ENCODE data around the gene NCOA1.
"Not testable (repeated sequence)": the region's sequence is repeated elsewhere in the genome, so short reads cannot be mapped to it uniquely, and the experiment has no call there.

NCOA1 gene

GRCh38 chr2:24643051-24643450 lies 152.0 kb downstream of the NCOA1 start:
- no peak for DNase-seq

GRCh38 chr2:24644032-24644431 lies 153.0 kb downstream of the NCOA1 start:
- DNase-seq, result no peak

GRCh38 chr2:24650997-24651642 lies 160.1 kb downstream of the NCOA1 start:
- no peak for DNase-seq

GRCh38 chr2:24651643-24652003 lies 160.6 kb downstream of the NCOA1 start:
- no peak for DNase-seq

GRCh38 chr2:24652265-24653182 lies 161.5 kb downstream of the NCOA1 start:
- DNase-seq, result no peak

- no peak for DNase-seq
These were observed 166.8 kb downstream of the NCOA1 start for GRCh38 chr2:24657818-24658217.

GRCh38 chr2:24658531-24659202 lies 167.6 kb downstream of the NCOA1 start:
- DNase-seq, result no peak

GRCh38 chr2:24659862-24660261 lies 168.8 kb downstream of the NCOA1 start:
- no peak for DNase-seq

- DNase-seq, result no peak
These were observed 176.5 kb downstream of the NCOA1 start for GRCh38 chr2:24667542-24667941.

- no peak for DNase-seq
These were observed 180.2 kb downstream of the NCOA1 start for GRCh38 chr2:24671230-24671629.

- DNase-seq, result no peak
These were observed 181.5 kb downstream of the NCOA1 start for GRCh38 chr2:24672589-24672988.

GRCh38 chr2:24675338-24675737 lies 184.3 kb downstream of the NCOA1 start:
- DNase-seq, result no peak

- no peak for DNase-seq
These were observed 185.4 kb downstream of the NCOA1 start for GRCh38 chr2:24676493-24676892.

GRCh38 chr2:24678066-24678465 lies 187.0 kb downstream of the NCOA1 start:
- DNase-seq, result not testable (repeated sequence)

GRCh38 chr2:24680196-24680595 lies 189.1 kb downstream of the NCOA1 start:
- no peak for DNase-seq

GRCh38 chr2:24682304-24682703 lies 191.2 kb downstream of the NCOA1 start:
- no peak for DNase-seq

GRCh38 chr2:24683408-24683807 lies 192.4 kb downstream of the NCOA1 start:
- no peak for DNase-seq

GRCh38 chr2:24690524-24690923 lies 199.5 kb downstream of the NCOA1 start:
- DNase-seq, result no peak

GRCh38 chr2:24691806-24692205 lies 200.8 kb downstream of the NCOA1 start:
- DNase-seq, result no peak

GRCh38 chr2:24697792-24698191 lies 206.7 kb downstream of the NCOA1 start:
- no peak for DNase-seq

GRCh38 chr2:24702800-24703199 lies 211.7 kb downstream of the NCOA1 start:
- no peak for DNase-seq

- no peak for DNase-seq
These were observed 213.6 kb downstream of the NCOA1 start for GRCh38 chr2:24704692-24705091.

- DNase-seq, result no peak
These were observed 216.1 kb downstream of the NCOA1 start for GRCh38 chr2:24707143-24707542.

All from bone marrow (tissue), 2 donors.